Islet precursor cell (in vitro differentiated cells): ENCODE results near the gene LRRIQ1.
"Not testable (repeated sequence)": the region's sequence is repeated elsewhere in the genome, so short reads cannot be mapped to it uniquely, and the experiment has no call there.

Experiments used
- DNase-seq: peaks from one replicate; pipeline ENCODE4 v3.0.0-alpha.2; 2018

The LRRIQ1 gene

DNA sequence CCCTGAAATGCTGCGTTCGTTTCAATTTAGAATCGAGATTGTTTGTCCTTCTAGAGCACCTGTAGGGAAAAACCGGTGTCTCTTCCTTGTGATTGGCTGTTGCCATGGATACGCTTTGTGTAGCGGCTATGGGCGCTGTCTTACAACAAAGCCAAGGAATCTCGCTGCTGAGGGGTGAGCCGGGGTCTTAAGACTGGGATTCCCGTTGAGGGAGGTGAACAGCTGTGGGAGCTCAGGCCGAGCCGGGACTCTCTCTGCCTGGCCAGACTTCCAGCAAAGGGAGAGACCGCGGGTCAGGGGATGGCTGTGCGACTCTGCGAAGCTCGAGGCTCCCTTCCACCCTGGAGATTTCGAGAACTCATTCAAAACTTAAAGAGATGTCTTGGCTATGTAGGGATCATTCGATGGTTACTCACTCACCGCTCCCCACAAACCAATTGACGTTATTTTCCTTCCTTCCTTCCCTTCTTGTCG lies at the start of gene LRRIQ1, which contains the start of gene TSPAN19:
Gene LRRIQ1, plus strand, starts transcription at position 118 of the 474 bp plus-strand sequence. CDS start 1,826 bp downstream, outside the sequence.
Gene TSPAN19, minus strand, starts transcription at position 44 of the 474 bp plus-strand sequence. CDS start 6,331 bp downstream, outside the sequence.
- peak; percentile 95 for DNase-seq

DNA sequence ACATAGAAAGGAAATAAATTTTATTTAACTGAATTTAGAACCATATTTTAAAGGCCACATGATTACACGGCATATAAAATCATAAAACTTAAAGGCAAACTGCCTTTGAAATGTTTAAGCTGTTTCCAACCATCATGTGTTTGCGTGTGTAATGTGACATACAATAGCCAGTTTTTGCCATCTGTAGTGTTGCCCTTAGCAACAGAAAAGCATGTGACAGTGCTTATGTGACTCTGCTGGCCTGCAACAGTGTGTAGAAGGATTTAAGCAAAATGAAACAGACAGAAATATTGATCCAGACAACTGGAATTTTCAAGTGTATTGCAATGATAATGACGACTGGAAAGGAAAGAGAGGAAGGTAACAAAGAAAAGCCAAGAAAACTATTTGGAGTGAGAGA lies 49.6 kb upstream of the LRRIQ1 start:
- no peak for DNase-seq

- no peak for DNase-seq
Measured at GRCh38 chr12:84994426-84994825, 41.7 kb upstream of the LRRIQ1 start.

- DNase-seq: no peak
Measured at GRCh38 chr12:84995641-84996040, 40.5 kb upstream of the LRRIQ1 start.

GRCh38 chr12:84996759-84997158 lies 39.4 kb upstream of the LRRIQ1 start:
- DNase-seq: peak; percentile 63

- no peak for DNase-seq
Measured at GRCh38 chr12:84998341-84998740, 37.8 kb upstream of the LRRIQ1 start.

DNA sequence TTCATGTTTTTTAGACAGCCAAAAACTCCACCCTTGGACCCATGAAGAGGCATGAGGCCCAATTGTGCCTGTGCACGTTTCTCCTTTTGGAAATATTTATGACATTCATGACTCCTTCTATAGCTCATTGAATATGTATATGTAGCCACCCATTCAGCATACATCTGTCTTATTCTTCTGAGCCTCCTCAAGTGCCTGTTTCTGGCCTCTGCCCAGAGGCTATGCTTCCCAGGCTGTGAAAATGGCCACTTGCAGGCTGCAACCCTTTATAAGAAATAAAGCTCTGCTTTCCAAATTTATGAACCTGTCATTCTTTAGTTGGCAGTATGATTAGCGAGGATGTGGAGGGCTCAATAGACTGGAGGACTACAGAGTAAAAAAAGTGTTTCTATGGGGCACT lies 35.4 kb upstream of the LRRIQ1 start:
- DNase-seq: no peak

DNA sequence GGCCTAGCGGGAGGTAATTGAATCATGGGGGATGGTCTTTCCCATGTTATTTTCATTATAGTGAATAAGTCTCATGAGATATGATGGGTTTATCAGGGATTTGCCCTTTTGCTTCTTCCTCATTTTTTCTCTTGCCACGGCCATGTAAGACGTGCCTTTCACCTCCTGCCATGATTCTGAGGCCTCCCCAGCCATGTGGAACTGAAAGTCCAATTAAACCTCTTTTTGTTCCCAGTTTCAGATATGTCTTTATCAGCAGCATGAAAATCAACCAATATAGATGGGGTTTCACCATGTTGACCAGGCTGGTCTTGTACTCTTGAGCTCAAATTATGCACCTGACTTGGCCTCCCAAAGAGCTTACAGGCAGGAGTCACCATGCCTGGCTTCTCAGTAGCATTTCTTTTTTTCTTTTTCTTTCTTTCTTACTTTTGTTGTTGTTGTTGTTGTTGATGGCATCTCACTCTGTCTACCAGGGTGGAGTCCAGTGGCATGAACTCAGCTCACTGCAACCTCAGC lies 33.3 kb upstream of the LRRIQ1 start:
- DNase-seq: no peak

DNA sequence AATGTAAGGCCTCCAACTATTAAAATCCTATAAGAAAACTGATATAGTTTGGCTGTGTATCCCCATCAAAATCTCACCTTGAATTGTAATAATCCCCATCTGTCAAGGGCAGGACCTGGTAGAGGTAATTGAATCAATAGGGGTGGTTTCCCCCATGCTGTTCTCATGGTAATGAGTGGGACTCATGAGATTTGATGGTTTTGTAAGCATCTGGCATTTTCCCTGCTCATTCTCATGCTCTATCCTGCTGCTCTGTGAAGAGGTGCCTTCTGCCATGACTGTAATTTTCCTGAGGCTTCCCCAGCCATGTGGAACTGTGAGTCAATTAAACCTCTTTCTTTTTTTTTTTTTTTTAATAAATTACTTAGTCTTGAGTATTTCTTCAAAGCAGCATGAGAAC lies 31.9 kb upstream of the LRRIQ1 start:
- DNase-seq: no peak

DNA sequence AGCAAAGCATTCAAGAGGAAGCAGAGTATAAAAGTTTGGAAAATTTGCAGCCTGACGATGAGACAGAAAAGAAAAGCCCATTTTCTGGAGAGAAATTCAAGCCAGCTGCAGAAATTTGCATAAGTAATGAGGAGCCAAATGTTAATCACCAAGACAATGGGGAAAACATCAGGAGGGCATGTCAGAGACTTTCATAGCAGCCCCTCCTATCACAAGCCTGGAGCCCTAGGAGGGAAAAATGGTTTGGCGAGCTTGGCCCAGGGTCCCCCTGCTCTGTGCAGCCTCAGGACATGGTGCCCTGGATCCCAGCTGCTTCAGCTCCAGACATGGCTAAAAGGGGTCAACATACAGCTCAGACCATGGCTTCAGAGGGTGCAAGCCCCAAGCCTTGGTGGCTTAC lies 31.1 kb upstream of the LRRIQ1 start:
- DNase-seq: not testable (repeated sequence)

- DNase-seq: no peak
Measured at GRCh38 chr12:85005615-85006014, 30.5 kb upstream of the LRRIQ1 start.

DNA sequence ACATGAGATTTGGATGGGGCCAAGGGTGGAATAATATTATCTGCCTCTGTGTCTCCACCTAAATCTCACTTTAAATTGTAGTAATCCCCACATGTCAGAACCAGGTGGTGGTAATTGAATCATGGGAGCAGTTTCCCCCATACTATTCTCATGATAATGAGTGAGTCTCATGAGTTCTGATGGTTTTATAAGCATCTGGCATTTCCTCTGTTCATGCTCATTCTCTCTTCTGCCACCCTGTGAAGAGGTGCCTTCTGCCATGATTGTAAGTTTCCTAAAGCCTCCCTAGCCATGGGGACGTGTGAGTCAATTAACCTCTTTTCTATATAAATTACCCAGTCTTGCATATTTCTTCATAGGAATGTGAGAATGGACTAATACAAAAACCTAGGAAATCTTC lies 29.9 kb upstream of the LRRIQ1 start:
- no peak for DNase-seq

GRCh38 chr12:85007836-85008235 lies 28.3 kb upstream of the LRRIQ1 start:
- DNase-seq: no peak

DNA sequence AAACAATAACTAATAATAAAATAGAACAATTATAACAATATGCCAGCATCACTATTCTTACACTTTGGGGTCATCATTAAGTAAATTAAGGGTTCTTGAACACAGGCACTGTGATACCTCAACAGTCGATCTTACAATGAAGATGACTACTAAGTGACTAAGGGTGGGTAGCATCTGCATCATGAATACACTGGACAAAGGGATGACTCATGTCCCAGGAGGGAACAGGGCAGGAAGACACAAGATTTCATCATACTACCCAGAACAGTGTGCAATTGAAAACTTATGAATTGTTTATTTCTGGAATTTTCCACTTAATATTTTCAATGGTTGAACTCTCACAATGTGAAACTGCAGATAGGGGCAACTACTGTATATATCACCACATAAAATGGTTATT lies 19.7 kb upstream of the LRRIQ1 start:
- peak; percentile 73 for DNase-seq

DNA sequence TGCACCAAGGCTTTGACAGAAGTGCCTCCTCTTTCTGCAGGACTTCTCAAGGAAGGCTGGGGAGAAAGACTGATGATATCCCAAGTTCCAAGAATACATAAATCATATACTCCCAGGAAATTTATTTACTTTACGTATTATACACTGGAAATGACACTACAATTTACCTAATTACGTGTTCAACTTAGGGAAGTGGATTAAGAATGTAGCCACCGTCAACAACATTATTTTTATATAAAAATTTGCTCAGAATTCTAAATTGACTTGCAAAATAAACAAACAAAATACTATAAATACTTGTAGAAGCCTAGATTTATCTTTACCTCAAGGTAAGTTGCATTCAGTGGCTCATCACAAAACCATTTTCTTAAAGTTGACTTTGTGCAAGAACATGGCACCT lies 19.0 kb upstream of the LRRIQ1 start:
- no peak for DNase-seq

DNA sequence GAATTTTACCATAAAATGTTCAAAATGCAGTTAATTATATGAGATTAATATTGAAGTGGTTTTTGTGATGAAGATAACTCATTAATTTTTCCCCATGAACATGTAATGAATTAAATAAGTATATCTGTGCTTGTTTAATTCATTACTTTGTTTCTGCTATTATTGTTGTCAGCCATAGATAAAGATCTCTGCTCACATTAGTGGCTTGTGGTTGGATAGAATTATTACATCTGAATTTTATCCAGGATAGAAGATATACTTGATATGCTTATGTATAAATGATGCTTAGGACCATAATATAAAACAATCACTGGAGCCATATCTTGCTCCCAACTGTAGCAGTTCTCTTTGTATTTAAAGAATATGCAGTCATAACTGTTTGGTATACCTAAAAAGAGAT lies 18.5 kb upstream of the LRRIQ1 start:
- DNase-seq: no peak

- DNase-seq: no peak
Measured at GRCh38 chr12:85018098-85018497, 18.1 kb upstream of the LRRIQ1 start.

DNA sequence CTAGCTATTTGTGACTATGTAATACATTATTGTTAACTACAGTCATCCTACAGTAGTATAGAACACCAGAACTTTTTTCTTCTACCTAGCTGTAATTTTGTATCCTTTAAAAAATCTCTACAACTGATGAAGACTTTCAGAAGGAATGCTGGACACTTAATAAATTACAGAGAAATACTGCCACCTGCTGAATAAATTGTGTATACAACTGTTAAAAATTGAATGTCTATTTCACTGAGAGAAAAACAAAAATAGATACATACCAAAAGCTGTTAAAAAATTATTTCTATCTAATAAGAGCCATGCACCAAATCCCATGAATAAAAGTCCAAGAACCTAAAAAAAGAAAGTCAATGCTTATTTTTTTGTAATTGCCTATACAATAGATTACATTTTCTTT lies 6.7 kb upstream of the LRRIQ1 start:
- DNase-seq: no peak

DNA sequence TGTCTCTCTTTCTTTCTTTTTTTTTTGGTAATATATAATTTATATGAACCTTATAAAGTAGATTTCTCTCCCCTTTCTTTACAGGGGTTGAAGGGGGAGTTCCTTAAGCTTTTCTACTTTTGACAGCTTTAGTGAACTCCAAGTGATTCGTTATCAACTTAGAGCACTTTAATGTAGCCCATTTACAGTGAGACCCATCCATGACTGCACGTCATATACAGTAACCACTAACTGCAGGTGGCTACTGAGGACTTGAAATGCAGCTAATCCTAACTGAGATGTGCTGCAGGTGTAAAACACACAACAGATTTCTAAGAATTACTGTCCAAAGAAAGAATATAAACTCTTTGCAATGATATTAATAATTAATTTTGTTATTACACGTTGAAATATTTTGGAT lies 582 bp downstream of the LRRIQ1 start:
- no peak for DNase-seq

DNA sequence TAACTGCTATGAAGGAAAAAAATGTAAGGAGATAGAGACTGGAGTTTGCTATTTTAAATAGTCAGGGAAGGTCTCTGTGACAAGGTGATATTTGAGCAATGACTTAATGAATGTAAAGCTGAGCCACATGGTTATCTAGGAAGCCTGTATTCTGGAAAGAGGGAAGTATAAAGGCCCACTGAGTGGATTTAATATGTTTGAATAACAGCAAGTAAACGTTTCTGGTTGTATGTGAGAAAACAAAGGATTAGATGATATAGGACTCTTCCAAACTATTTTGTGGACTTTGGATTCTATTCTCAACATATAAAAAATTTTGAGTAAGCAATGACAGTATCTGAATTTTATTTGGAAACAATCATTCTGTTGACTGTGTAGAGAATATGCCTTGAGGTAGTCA lies 5.2 kb downstream of the LRRIQ1 start:
- DNase-seq: no peak

DNA sequence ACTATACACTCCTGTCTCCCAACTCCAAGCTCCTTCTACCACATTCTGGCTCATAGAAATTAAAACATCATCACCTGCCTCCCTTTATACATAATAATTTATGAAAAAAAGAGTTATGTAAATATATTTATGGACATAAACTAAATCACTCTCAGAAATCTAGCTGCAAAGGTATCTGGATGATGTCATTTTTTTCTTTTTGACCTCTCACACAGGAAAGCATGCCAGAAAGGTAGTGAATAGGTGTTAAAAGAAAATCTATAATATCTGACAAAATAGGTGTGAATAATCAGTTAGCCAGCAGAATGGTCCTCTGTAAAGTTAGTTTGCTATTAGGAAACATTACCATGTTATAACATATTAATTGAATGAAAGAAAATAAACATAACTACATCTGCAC lies 7.7 kb downstream of the LRRIQ1 start:
- DNase-seq: no peak

- peak; percentile 64 for DNase-seq
Measured at GRCh38 chr12:85057370-85057963, 21.3 kb downstream of the LRRIQ1 start.

GRCh38 chr12:85058339-85058738 lies 22.2 kb downstream of the LRRIQ1 start:
- no peak for DNase-seq

GRCh38 chr12:85059594-85059993 lies 23.4 kb downstream of the LRRIQ1 start:
- no peak for DNase-seq

- DNase-seq: no peak
Measured at GRCh38 chr12:85060916-85061315, 24.8 kb downstream of the LRRIQ1 start.
